Measurements from ENCODE around the gene SCN9A.

DNA sequence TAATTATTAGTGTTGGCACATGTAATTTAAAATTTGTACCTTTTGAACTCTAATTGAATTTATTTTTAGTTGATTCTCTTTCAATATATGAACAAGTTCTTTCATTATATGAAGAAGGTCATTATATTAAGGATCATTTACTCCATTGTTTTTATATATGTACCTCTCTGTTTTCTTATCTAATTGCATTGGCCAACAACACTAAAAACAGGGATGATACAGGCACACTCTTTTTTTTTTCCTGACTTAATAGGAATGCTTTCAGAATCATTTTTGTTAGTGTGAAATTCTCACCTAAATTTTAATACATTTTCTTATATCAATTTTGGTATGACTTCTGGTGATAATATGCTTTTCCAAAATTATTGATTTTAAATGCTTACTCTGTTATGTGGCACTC, 173.0 kb downstream of the SCN9A start:
- TF ChIP-seq, protein P1, sequence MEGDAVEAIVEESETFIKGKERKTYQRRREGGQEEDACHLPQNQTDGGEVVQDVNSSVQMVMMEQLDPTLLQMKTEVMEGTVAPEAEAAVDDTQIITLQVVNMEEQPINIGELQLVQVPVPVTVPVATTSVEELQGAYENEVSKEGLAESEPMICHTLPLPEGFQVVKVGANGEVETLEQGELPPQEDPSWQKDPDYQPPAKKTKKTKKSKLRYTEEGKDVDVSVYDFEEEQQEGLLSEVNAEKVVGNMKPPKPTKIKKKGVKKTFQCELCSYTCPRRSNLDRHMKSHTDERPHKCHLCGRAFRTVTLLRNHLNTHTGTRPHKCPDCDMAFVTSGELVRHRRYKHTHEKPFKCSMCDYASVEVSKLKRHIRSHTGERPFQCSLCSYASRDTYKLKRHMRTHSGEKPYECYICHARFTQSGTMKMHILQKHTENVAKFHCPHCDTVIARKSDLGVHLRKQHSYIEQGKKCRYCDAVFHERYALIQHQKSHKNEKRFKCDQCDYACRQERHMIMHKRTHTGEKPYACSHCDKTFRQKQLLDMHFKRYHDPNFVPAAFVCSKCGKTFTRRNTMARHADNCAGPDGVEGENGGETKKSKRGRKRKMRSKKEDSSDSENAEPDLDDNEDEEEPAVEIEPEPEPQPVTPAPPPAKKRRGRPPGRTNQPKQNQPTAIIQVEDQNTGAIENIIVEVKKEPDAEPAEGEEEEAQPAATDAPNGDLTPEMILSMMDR (conservative IDR thresholded peaks at IDR 0.05) = no peak
- TF ChIP-seq EZH2 (IDR thresholded peaks at IDR 0.05; ENCODE audit: low read depth) = no peak

All from PC-9 (cell line).